Natural killer cell (primary cell): ENCODE results near the gene GPALPP1. TPM values are rescaled to one million over a fixed set of nuclear protein-coding genes. Genes with fewer than 3 reads are reported as not detected.
"Not testable (repeated sequence)": the region's sequence is repeated elsewhere in the genome, so short reads cannot be mapped to it uniquely, and the experiment has no call there.

Source experiments
- ATAC-seq, 3 donors: fragments of 150-1000 bp in 2 of 3; fragments of 200-7000 bp in 1 of 3; cut with Tn5 transposase; 1 replicate in 1 of 3; 2 replicates in 2 of 3; pipeline ENCODE4 v1.10.0; 2021; ENCODE audit warnings: mild to moderate bottlenecking in 2 of 3, moderate library complexity in 2 of 3
- DNase-seq, 2 donors: peaks; one replicate each; pipeline versions ENCODE4 v3.0.0 to v3.0.0-alpha.2; 2013 to 2021; ENCODE audit warnings: mixed read lengths in 1 of 2
- H3K27ac ChIP-seq: one replicate; pipeline ENCODE4 v1.5.1; 2013; ENCODE audit warnings: mild to moderate bottlenecking, low read length
- H3K27me3 ChIP-seq: one replicate; pipeline ENCODE4 v1.6.1; 2013; ENCODE audit warnings: low read length; ENCODE audit not compliant: control insufficient read depth, insufficient read depth
- H3K36me3 ChIP-seq: one replicate; pipeline ENCODE4 v1.6.1; 2013; ENCODE audit warnings: low read length; ENCODE audit not compliant: control insufficient read depth, insufficient read depth
- H3K4me1 ChIP-seq: one replicate; pipeline ENCODE4 v1.6.1; 2013; ENCODE audit warnings: low read length; ENCODE audit not compliant: control insufficient read depth, insufficient read depth
- H3K4me3 ChIP-seq: one replicate; pipeline ENCODE4 v1.5.1; 2013; ENCODE audit warnings: low read length
- H3K9me3 ChIP-seq: one replicate; pipeline ENCODE4 v1.6.1; 2013; ENCODE audit warnings: low read length; ENCODE audit not compliant: control insufficient read depth, insufficient read depth
- H3K27ac Mint-ChIP-seq, 2 donors: one replicate each; pipeline ENCODE4 v1.8.0; 2022; ENCODE audit warnings: mild to moderate bottlenecking in 2 of 2, mixed read lengths in 2 of 2, moderate library complexity in 1 of 2
- H3K27me3 Mint-ChIP-seq, 2 donors: one replicate each; pipeline ENCODE4 v1.8.0; 2022; ENCODE audit warnings: low read depth in 2 of 2, mixed read lengths in 2 of 2
- H3K36me3 Mint-ChIP-seq: one replicate; pipeline ENCODE4 v1.8.0; 2022; ENCODE audit warnings: mixed read lengths
- H3K4me1 Mint-ChIP-seq, 2 donors: one replicate each; pipeline ENCODE4 v1.8.0; 2022; ENCODE audit warnings: mixed read lengths in 2 of 2
- H3K4me3 Mint-ChIP-seq: one replicate; pipeline ENCODE4 v1.8.0; 2022; ENCODE audit warnings: mild to moderate bottlenecking, moderate library complexity, mixed read lengths
- H3K9me3 Mint-ChIP-seq, 2 donors: one replicate each; pipeline ENCODE4 v1.8.0; 2022; ENCODE audit warnings: mixed read lengths in 2 of 2
- WGBS: methylation state at CpG from one replicate; pipeline ENCODE4 v1.1.7; 2013; ENCODE audit warnings: missing lambda C conversion rate; ENCODE audit not compliant: insufficient coverage; 5-methylcytosine and 5-hydroxymethylcytosine counted together
- intact Hi-C: fragments of 100-400 bp; cut with micrococcal nuclease; formaldehyde crosslinking; loops from one replicate; pipeline ENCODE4 v1.14.2; 2022
- total RNA-seq, 4 donors: library from RNA; stranded (reverse); fragments of 120-200 nt in 1 of 4; gene quantifications; one replicate each; pipeline versions ENCODE4 v1.2.3 to v1.2.4, GENCODE V29; 2013 to 2022
- TF ChIP-seq, protein P1 (sequence below): fragments of 200-600 bp; IDR thresholded peaks from one replicate; pipeline ENCODE4 v1.8.0; 2022; ENCODE audit warnings: antibody characterized with exemption

GPALPP1 gene
- total RNA-seq, 3 donors from 2014 or later (not counting 1 experiment from before 2014, with no cell fraction given) = 32.4 to 36.6 (median 36.0) TPM

DNA sequence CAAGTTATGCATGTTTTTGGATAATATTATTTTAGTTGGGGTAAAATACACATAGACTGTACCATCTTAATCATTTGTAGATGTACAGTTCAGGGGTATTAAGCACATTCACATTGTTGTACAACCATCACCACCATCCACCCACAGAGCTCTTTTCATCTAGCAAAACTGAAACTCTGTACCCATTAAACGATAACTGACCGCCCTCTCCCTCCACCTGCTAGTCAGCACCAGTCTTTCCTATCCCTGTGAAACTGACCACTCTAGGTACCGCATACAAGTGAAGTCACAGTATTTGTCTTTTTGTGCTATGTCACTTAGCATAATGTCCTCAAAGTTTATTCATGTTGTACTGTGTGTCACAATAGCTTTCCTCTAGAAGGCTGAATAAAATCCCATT, 70.7 kb downstream of the GPALPP1 start:
- H3K9me3 ChIP-seq = no peaks in the 10 kb centered on the region
- no peak overlapping the region for H3K27ac ChIP-seq
- H3K4me1 ChIP-seq = no peaks in the 10 kb centered on the region
- H3K27me3 ChIP-seq = peaks cover 2% of the 10 kb centered on the region
- intact Hi-C loops = no loop called here
- Mint-ChIP-seq H3K36me3 (no peaks in the 10 kb centered on the region), H3K27me3 (peaks cover 15 to 26% of the 10 kb centered on the region in 2 donors), H3K27ac (no peak overlapping the region), H3K9me3 (no peaks in the 10 kb centered on the region), H3K4me3 (no peak overlapping the region), H3K4me1 (no peaks in the 10 kb centered on the region)
- 75% methylated on average over 3 of the region's 3 CpGs for WGBS
- TF ChIP-seq, protein P1, sequence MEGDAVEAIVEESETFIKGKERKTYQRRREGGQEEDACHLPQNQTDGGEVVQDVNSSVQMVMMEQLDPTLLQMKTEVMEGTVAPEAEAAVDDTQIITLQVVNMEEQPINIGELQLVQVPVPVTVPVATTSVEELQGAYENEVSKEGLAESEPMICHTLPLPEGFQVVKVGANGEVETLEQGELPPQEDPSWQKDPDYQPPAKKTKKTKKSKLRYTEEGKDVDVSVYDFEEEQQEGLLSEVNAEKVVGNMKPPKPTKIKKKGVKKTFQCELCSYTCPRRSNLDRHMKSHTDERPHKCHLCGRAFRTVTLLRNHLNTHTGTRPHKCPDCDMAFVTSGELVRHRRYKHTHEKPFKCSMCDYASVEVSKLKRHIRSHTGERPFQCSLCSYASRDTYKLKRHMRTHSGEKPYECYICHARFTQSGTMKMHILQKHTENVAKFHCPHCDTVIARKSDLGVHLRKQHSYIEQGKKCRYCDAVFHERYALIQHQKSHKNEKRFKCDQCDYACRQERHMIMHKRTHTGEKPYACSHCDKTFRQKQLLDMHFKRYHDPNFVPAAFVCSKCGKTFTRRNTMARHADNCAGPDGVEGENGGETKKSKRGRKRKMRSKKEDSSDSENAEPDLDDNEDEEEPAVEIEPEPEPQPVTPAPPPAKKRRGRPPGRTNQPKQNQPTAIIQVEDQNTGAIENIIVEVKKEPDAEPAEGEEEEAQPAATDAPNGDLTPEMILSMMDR = no peak
- no peaks in the 10 kb centered on the region for H3K36me3 ChIP-seq
- DNase-seq (no peak), ATAC-seq (no peak)
- no peak overlapping the region for H3K4me3 ChIP-seq

DNA sequence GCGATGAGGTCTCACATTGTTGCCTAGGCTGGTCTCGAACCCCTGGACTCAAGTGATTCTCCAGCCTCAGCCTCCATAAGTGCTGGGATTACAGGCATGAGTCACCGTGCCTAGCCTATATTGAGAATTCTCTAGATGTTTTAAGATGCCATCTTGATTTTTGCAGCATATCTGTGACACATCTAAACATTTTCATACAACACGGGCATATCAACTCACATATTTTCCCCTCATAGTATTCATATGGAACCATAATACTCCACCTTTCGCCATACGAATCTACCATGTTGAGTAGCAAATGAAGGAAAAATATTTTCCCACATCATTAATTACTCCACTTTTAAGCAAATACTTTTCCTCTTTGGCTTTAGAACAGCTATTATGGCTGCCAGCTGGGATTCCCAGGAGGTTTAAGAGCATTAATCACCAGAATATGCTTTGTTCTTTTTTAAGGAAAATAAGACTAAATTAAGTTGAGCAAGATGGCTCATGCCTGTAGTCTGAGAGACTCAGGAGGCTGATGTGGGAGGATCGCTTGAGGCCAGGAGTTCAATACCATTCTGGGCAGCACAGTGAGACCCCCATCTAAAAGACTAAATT, 74.0 kb downstream of the GPALPP1 start:
- Mint-ChIP-seq H3K27me3 (peaks cover 18 to 26% of the 10 kb centered on the region in 2 donors), H3K27ac (no peak overlapping the region), H3K36me3 (no peaks in the 10 kb centered on the region), H3K4me3 (no peak overlapping the region), H3K4me1 (no peaks in the 10 kb centered on the region), H3K9me3 (no peaks in the 10 kb centered on the region)
- Histone ChIP-seq H3K9me3 (no peaks in the 10 kb centered on the region), H3K4me1 (no peaks in the 10 kb centered on the region), H3K36me3 (no peaks in the 10 kb centered on the region), H3K27me3 (peaks cover 2% of the 10 kb centered on the region), H3K27ac (no peak overlapping the region), H3K4me3 (no peak overlapping the region)
- intact Hi-C loops = no loop called here
- DNase-seq (no peak), ATAC-seq (no peak)
- WGBS = 93% methylated on average over 6 of the region's 7 CpGs
- TF ChIP-seq, protein P1 = no peak

DNA sequence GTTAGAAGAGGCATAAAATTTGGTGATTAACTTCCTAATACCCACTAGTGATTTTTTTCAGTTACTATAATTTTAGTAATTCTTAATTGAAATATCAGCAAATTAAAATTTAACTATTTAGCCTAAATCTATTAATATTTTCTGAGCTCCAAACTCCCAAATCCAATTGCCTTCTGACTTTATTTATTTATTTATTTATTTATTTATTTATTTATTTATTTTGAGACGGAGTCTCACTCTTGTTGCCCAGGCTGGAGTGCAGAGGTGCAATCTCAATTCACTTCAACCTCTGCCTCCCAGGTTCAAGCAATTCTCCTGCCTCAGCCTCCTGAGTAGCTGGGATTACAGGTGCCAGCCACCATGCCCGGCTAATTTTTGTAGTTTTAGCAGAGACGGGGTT, 74.6 kb downstream of the GPALPP1 start:
- H3K4me1 Mint-ChIP-seq, H3K36me3 ChIP-seq, intact Hi-C loops, H3K27ac ChIP-seq, H3K9me3 Mint-ChIP-seq, H3K9me3 ChIP-seq, ATAC-seq, H3K27ac Mint-ChIP-seq, H3K4me1 ChIP-seq, H3K4me3 ChIP-seq, H3K27me3 ChIP-seq, H3K36me3 Mint-ChIP-seq, H3K4me3 Mint-ChIP-seq, DNase-seq: not testable (repeated sequence)
- WGBS = 87% methylated on average over 3 of the region's 3 CpGs
- peaks cover 19 to 26% of the 10 kb centered on the region in 2 donors for H3K27me3 Mint-ChIP-seq

DNA sequence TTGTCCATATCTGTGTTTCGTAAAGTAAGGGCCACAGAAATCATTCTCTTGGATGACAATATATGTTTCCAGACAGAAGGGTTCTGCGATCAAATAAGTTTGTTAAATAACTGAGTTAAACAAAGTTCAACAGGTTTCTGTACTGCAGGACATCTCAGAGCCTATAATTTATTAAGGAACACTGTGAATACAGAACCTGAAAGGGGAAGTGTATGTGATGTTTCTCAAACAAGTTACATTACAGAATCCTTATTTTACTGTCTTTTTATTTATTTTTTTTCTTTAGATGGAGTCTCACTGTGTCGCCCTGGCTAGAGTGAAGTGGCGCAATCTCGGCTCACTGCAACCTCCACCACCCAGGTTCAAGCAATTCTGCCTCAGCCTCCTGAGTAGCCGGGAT, 75.6 kb downstream of the GPALPP1 start:
- H3K4me1 Mint-ChIP-seq = no peaks in the 10 kb centered on the region
- no peaks in the 10 kb centered on the region for H3K36me3 Mint-ChIP-seq
- no peaks in the 10 kb centered on the region for H3K4me1 ChIP-seq
- intact Hi-C loops = no loop called here
- ATAC-seq (no peak), DNase-seq (no peak)
- peaks cover 16 to 22% of the 10 kb centered on the region in 2 donors for H3K27me3 Mint-ChIP-seq
- H3K27ac ChIP-seq = no peak overlapping the region
- H3K36me3 ChIP-seq = no peaks in the 10 kb centered on the region
- H3K9me3 ChIP-seq = no peaks in the 10 kb centered on the region
- H3K27ac Mint-ChIP-seq = no peak overlapping the region
- H3K27me3 ChIP-seq = no peaks in the 10 kb centered on the region
- H3K9me3 Mint-ChIP-seq = no peaks in the 10 kb centered on the region
- WGBS = 94% methylated on average over 5 of the region's 6 CpGs
- H3K4me3 ChIP-seq = no peak overlapping the region
- H3K4me3 Mint-ChIP-seq = no peak overlapping the region
- TF ChIP-seq, protein P1 = no peak
